ENCODE results near the gene SFT2D1. TPM values are rescaled to one million over a fixed set of nuclear protein-coding genes. Genes with fewer than 3 reads are reported as not detected.

SFT2D1 gene
- total RNA-seq, 1 experiment from 2014 or later: 65.6 TPM

GRCh38 chr6:166281104-166281503 is 61.2 kb downstream of the SFT2D1 start (continued):
- no peak for TF ChIP-seq ZBTB33 (IDR thresholded peaks at IDR 0.05; ENCODE audit: extremely low read depth, insufficient replicate concordance, low read length)
- no peak for TF ChIP-seq EZH2phosphoT487 (IDR thresholded peaks at IDR 0.05; ENCODE audit: borderline replicate concordance)

DNA sequence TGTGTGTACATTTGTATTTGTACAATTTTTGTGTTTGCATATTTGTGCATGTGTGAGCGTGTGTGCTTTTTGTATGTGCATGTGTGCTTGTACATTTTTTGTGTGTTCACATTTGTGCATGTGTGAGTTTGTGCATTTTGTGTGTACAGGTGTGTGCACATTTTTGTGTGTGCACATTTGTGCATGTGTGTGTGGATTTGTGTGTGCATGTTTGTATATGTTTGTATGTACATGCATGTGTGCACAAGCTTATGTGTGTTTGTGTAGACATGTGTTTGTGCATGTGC is 63.0 kb downstream of the SFT2D1 start:
- H3K79me2 ChIP-seq (ENCODE audit: insufficient read depth, low read length): no peaks in the 10 kb centered on the region
- H4K20me1 ChIP-seq (ENCODE audit: insufficient read depth): no peaks in the 10 kb centered on the region
- POLR2A ChIA-PET: no interaction called here
- DNase-seq (ENCODE audit: low read depth, low spot score) (no peak), ATAC-seq (no peak)
- no peaks in the 10 kb centered on the region for H3K9me3 ChIP-seq (ENCODE audit: control insufficient read depth in 1 of 2, insufficient read depth in 1 of 2, low read depth in 1 of 2, low read length in 2 of 2)
- no peak overlapping the region for H3K4me2 ChIP-seq (ENCODE audit: low read length)
- no peak overlapping the region for H3K27ac ChIP-seq (ENCODE audit: low read depth, low read length)
- intact Hi-C loops (cut with micrococcal nuclease): loop anchor here (5.0 kb wide), 1 partner anchor 103 kb away; the partner anchor contains the start of gene MPC1
- H3K4me1 ChIP-seq (ENCODE audit: control insufficient read depth in 1 of 2, insufficient read depth in 2 of 2, low read length in 2 of 2): peaks cover 0 to 4% of the 10 kb centered on the region in 2 experiments; a peak in 1 of 4 replicates
- RAD21 ChIA-PET (ENCODE audit: low non-redundant PET in 1 of 2, low total read pairs in 2 of 2, uncharacterized antibody in 2 of 2, unreplicated experiment in 2 of 2): no interaction called here
- peaks cover 7% of the 10 kb centered on the region; the same call in 1 of the 2 replicates for H3K27me3 ChIP-seq (ENCODE audit: insufficient read depth, low read length)
- TF ChIP-seq POLR2A (IDR thresholded peaks at IDR 0.05; ENCODE audit: borderline replicate concordance, extremely low read depth, insufficient read depth, insufficient read length) (no peak), EGR1 (IDR thresholded peaks at IDR 0.05; ENCODE audit: low read depth) (no peak), JUND (IDR thresholded peaks at IDR 0.05) (no peak), SRF (IDR thresholded peaks at IDR 0.05; ENCODE audit: low read depth) (no peak), EZH2 (IDR thresholded peaks at IDR 0.05) (no peak), EZH2phosphoT487 (IDR thresholded peaks at IDR 0.05; ENCODE audit: borderline replicate concordance) (no peak), FOSL1 (IDR thresholded peaks at IDR 0.05; ENCODE audit: low read depth) (no peak), ZBTB33 (IDR thresholded peaks at IDR 0.05; ENCODE audit: extremely low read depth, insufficient replicate concordance, low read length) (no peak), CBX3 (IDR thresholded peaks at IDR 0.05; ENCODE audit: low read depth) (no peak), ELF1 (IDR thresholded peaks at IDR 0.05; ENCODE audit: borderline replicate concordance, low read depth) (no peak), REST (IDR thresholded peaks at IDR 0.05; ENCODE audit: low read depth) (no peak), TCF7L2 (IDR thresholded peaks at IDR 0.05; ENCODE audit: borderline replicate concordance, extremely low read depth, insufficient read depth, insufficient read length) (no peak)
- TF ChIP-seq, protein P1, sequence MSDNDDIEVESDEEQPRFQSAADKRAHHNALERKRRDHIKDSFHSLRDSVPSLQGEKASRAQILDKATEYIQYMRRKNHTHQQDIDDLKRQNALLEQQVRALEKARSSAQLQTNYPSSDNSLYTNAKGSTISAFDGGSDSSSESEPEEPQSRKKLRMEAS (IDR thresholded peaks at IDR 0.05): no peak
- H3K9ac ChIP-seq (ENCODE audit: low read length): no peak overlapping the region
- BruUV-seq (replicated peaks): no TSS peak
- no peak overlapping the region for H2AFZ ChIP-seq (ENCODE audit: low read depth, low read length, poor library complexity, severe bottlenecking)
- H3K9me2 ChIP-seq (ENCODE audit: insufficient read depth): no peaks in the 10 kb centered on the region
- H3K36me3 ChIP-seq (ENCODE audit: control insufficient read depth in 1 of 2, insufficient read depth in 2 of 2, low read length in 2 of 2): no peaks in the 10 kb centered on the region
- CTCF ChIA-PET: interaction anchor here (0.6 kb wide), 1 partner anchor 121 kb away, joined by 3 read pairs; no protein-coding TSS in a partner anchor
- H3K4me3 ChIP-seq (replicated peaks in 1 of 2; ENCODE audit: low read depth in 1 of 2, low read length in 2 of 2): no peak overlapping the region

All from HCT116 (cell line).